Measurements from ENCODE around the gene SLIT3. TPM values are rescaled to one million over a fixed set of nuclear protein-coding genes. Genes with fewer than 3 reads are reported as not detected.
A peak's percentile ranks its signal among the peaks of the same experiment; 100 is the strongest.

SLIT3 gene
- total RNA-seq, 4 donors from 2014 or later, result 28.4 to 77.2 (median 63.8) TPM

GRCh38 chr5:169178754-169179153, 122.2 kb downstream of the SLIT3 start:
- no peak for TF ChIP-seq POLR2A (IDR thresholded peaks at IDR 0.05)
- no peak for TF ChIP-seq CTCF (IDR thresholded peaks at IDR 0.05)
- no peaks in the 10 kb centered on the region for H3K27me3 ChIP-seq
- no peak overlapping the region for H3K4me3 ChIP-seq (replicated peaks in 1 of 3)
- intact Hi-C loops (cut with DNase I), result no loop called here
- WGBS, 2 donors, result 46 to 50% methylated on average over 3 of the region's 3 CpGs
- no peaks in the 10 kb centered on the region for H3K36me3 ChIP-seq
- peaks cover 19 to 20% of the 10 kb centered on the region in 2 donors for H3K4me1 ChIP-seq
- peak; percentile 23 to 31 for DNase-seq
- peak overlapping the region in 2 of 3 donors; percentile 14 to 18 for H3K27ac ChIP-seq
- H3K9me3 ChIP-seq, result no peaks in the 10 kb centered on the region

GRCh38 chr5:169178274-169178673, 122.7 kb downstream of the SLIT3 start:
- Histone ChIP-seq H3K4me3 (replicated peaks in 1 of 3) (no peak overlapping the region), H3K36me3 (no peaks in the 10 kb centered on the region), H3K9me3 (no peaks in the 10 kb centered on the region), H3K27me3 (no peaks in the 10 kb centered on the region), H3K27ac (peak overlapping the region in 2 of 3 donors; percentile 14 to 18), H3K4me1 (peaks cover 19 to 20% of the 10 kb centered on the region in 2 donors)
- intact Hi-C loops (cut with DNase I), result no loop called here
- TF ChIP-seq CTCF (IDR thresholded peaks at IDR 0.05), result no peak
- TF ChIP-seq POLR2A (IDR thresholded peaks at IDR 0.05), result no peak
- 32 to 37% methylated on average over 5 of the region's 5 CpGs for WGBS, 2 donors
- DNase-seq, result peak; percentile 39 to 56

GRCh38 chr5:169176709-169177694, 123.9 kb downstream of the SLIT3 start:
- no peak for DNase-seq
- H3K9me3 ChIP-seq, result no peaks in the 10 kb centered on the region
- H3K36me3 ChIP-seq, result no peaks in the 10 kb centered on the region
- H3K4me1 ChIP-seq, result peaks cover 13 to 19% of the 10 kb centered on the region in 2 donors
- H3K27ac ChIP-seq, result no peak overlapping the region
- TF ChIP-seq POLR2A (IDR thresholded peaks at IDR 0.05) (no peak), CTCF (IDR thresholded peaks at IDR 0.05) (no peak)
- intact Hi-C loops (cut with DNase I), result no loop called here
- WGBS, 2 donors, result 78 to 83% methylated on average over 5 of the region's 5 CpGs
- H3K4me3 ChIP-seq (replicated peaks in 1 of 3), result no peak overlapping the region
- H3K27me3 ChIP-seq, result no peaks in the 10 kb centered on the region

GRCh38 chr5:169175733-169176132, 125.2 kb downstream of the SLIT3 start:
- H3K4me3 ChIP-seq (replicated peaks in 1 of 3), result no peak overlapping the region
- intact Hi-C loops (cut with DNase I), result no loop called here
- no peaks in the 10 kb centered on the region for H3K9me3 ChIP-seq
- TF ChIP-seq POLR2A (IDR thresholded peaks at IDR 0.05) (no peak), CTCF (IDR thresholded peaks at IDR 0.05) (no peak)
- no peaks in the 10 kb centered on the region for H3K27me3 ChIP-seq
- 93 to 96% methylated on average over 3 of the region's 3 CpGs for WGBS, 2 donors
- H3K27ac ChIP-seq, result no peak overlapping the region
- DNase-seq, result no peak
- peaks cover 11 to 19% of the 10 kb centered on the region in 2 donors for H3K4me1 ChIP-seq
- no peaks in the 10 kb centered on the region for H3K36me3 ChIP-seq

GRCh38 chr5:169174923-169175322, 126.0 kb downstream of the SLIT3 start:
- 93 to 100% methylated on average over 1 of the region's 1 CpG for WGBS, 2 donors
- TF ChIP-seq POLR2A (IDR thresholded peaks at IDR 0.05), result no peak
- no peak for TF ChIP-seq CTCF (IDR thresholded peaks at IDR 0.05)
- Histone ChIP-seq H3K4me3 (replicated peaks in 1 of 3) (no peak overlapping the region), H3K36me3 (no peaks in the 10 kb centered on the region), H3K27ac (no peak overlapping the region), H3K4me1 (peaks cover 11 to 19% of the 10 kb centered on the region in 2 donors), H3K9me3 (no peaks in the 10 kb centered on the region), H3K27me3 (no peaks in the 10 kb centered on the region)
- intact Hi-C loops (cut with DNase I), result no loop called here
- DNase-seq, result no peak
